ENCODE results near the gene EEF1AKMT3. TPM values are rescaled to one million over a fixed set of nuclear protein-coding genes. Genes with fewer than 3 reads are reported as not detected.

Gene EEF1AKMT3
- total RNA-seq: 2.1 TPM

DNA sequence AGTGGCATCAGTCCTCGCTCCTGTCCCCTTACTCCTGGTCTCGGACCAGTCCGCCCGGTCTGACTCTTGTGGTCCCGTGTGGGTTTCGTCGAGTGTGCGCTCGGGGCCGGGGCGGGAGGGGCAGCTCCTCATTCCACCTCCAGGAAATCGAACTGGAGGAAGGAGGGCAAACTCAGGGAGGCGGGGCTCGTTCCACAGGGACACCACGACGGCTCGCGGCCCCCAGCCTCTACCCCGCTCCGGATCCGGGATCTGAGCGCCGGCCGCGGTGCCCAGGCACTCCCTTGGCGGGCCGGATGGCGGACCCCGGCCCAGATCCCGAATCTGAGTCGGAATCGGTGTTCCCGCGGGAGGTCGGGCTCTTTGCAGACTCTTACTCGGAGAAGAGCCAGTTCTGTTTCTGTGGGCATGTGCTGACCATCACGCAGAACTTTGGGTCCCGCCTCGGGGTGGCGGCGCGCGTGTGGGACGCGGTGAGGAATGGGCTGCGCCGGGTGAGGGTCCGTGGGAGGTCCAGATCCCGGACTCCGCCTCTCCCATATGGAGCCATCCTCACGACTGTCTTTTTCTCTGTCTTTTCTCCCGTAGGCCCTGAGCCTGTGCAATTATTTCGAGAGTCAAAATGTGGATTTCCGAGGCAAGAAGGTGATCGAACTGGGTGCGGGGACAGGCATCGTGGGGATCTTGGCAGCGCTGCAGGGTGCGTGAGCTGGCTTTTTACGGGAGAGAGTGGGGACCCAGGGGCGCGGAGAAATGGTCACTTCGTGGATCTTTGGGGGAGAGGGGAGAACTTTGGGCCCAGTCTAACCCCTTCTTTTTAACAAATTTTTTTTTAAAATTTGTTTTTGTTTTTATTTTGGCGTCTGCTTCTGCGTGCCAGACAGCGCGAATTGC is at the start of gene EEF1AKMT3:
Gene EEF1AKMT3 (plus strand): TSS at position 186 of the 894 bp plus-strand sequence. CDS start 111 bp downstream, at position 297.
- Histone ChIP-seq H3K4me1 (peaks cover 2 to 15% of the 10 kb centered on the region in 2 donors), H3K27me3 (no peaks in the 10 kb centered on the region), H3K36me3 (peaks cover 0 to 11% of the 10 kb centered on the region in 2 donors), H3K4me3 (peak within 1 kb of the TSS; percentile 80 to 83), H3K9me3 (no peaks in the 10 kb centered on the region), H3K27ac (peak within 1 kb of the TSS; percentile 90 to 94)
- intact Hi-C loops (cut with DNase I): no loop called here
- TF ChIP-seq, protein P1, sequence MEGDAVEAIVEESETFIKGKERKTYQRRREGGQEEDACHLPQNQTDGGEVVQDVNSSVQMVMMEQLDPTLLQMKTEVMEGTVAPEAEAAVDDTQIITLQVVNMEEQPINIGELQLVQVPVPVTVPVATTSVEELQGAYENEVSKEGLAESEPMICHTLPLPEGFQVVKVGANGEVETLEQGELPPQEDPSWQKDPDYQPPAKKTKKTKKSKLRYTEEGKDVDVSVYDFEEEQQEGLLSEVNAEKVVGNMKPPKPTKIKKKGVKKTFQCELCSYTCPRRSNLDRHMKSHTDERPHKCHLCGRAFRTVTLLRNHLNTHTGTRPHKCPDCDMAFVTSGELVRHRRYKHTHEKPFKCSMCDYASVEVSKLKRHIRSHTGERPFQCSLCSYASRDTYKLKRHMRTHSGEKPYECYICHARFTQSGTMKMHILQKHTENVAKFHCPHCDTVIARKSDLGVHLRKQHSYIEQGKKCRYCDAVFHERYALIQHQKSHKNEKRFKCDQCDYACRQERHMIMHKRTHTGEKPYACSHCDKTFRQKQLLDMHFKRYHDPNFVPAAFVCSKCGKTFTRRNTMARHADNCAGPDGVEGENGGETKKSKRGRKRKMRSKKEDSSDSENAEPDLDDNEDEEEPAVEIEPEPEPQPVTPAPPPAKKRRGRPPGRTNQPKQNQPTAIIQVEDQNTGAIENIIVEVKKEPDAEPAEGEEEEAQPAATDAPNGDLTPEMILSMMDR (IDR thresholded peaks at IDR 0.05): no peak
- DNase-seq (ENCODE audit: low spot score in 2 of 2): peak in 1 of 2 donors; percentile 85

GRCh38 chr12:57722716-57723629 is 49.4 kb upstream of the EEF1AKMT3 start:
- H3K36me3 ChIP-seq: peaks cover 36 to 38% of the 10 kb centered on the region in 2 donors
- no peak overlapping the region for H3K27ac ChIP-seq
- TF ChIP-seq, protein P1 (IDR thresholded peaks at IDR 0.05): no peak
- no peaks in the 10 kb centered on the region for H3K9me3 ChIP-seq
- no peak for DNase-seq (ENCODE audit: low spot score in 2 of 2)
- H3K4me1 ChIP-seq: peaks cover 0 to 12% of the 10 kb centered on the region in 2 donors
- H3K4me3 ChIP-seq: no peak overlapping the region
- H3K27me3 ChIP-seq: peaks cover 3% of the 10 kb centered on the region
- intact Hi-C loops (cut with DNase I): no loop called here

- DNase-seq (ENCODE audit: low spot score in 2 of 2): no peak
- H3K27ac ChIP-seq: no peak overlapping the region
- peaks cover 3% of the 10 kb centered on the region for H3K27me3 ChIP-seq
- H3K4me3 ChIP-seq: no peak overlapping the region
- TF ChIP-seq, protein P1 (IDR thresholded peaks at IDR 0.05): no peak
- intact Hi-C loops (cut with DNase I): no loop called here
- H3K36me3 ChIP-seq: peaks cover 30 to 32% of the 10 kb centered on the region in 2 donors
- H3K9me3 ChIP-seq: no peaks in the 10 kb centered on the region
- H3K4me1 ChIP-seq: peaks cover 0 to 12% of the 10 kb centered on the region in 2 donors
These were observed 48.8 kb upstream of the EEF1AKMT3 start for GRCh38 chr12:57723630-57723962.

- Histone ChIP-seq H3K4me1 (peaks cover 0 to 12% of the 10 kb centered on the region in 2 donors), H3K27me3 (peaks cover 3% of the 10 kb centered on the region), H3K27ac (no peak overlapping the region), H3K36me3 (peaks cover 23 to 25% of the 10 kb centered on the region in 2 donors), H3K4me3 (no peak overlapping the region), H3K9me3 (no peaks in the 10 kb centered on the region)
- no peak for DNase-seq (ENCODE audit: low spot score in 2 of 2)
- intact Hi-C loops (cut with DNase I): no loop called here
- TF ChIP-seq, protein P1 (IDR thresholded peaks at IDR 0.05): no peak
These were observed 48.1 kb upstream of the EEF1AKMT3 start for GRCh38 chr12:57724003-57724935.

Measured in ascending aorta (tissue), 2 donors.